HG02678 (cell line): Measurements from ENCODE around the gene ATP5F1C.
"Not testable (repeated sequence)": the region's sequence is repeated elsewhere in the genome, so short reads cannot be mapped to it uniquely, and the experiment has no call there.

ENCODE experiments used
- ATAC-seq: cut with Tn5 transposase; IDR thresholded peaks from one replicate; pipeline ENCODE4 v1.9.1; 2021; ENCODE audit warnings: mild to moderate bottlenecking, moderate library complexity; ENCODE audit not compliant: unreplicated experiment

Gene ATP5F1C

GRCh38 chr10:7787857-7788638, at the start of gene ATP5F1C, which contains the start of gene KIN:
ATP5F1C (plus strand) TSS chr10:7788177; CDS start chr10:7788208, 31 bp downstream.
KIN (minus strand) TSS chr10:7787993; CDS start chr10:7787933, 60 bp downstream.
- peak; percentile 94 for ATAC-seq

- no peak for ATAC-seq
Observed at GRCh38 chr10:7738536-7739407, 49.2 kb upstream of the ATP5F1C start.

GRCh38 chr10:7744307-7744706, 43.7 kb upstream of the ATP5F1C start:
- no peak for ATAC-seq

GRCh38 chr10:7748637-7749036, 39.3 kb upstream of the ATP5F1C start:
- not testable (repeated sequence) for ATAC-seq

- no peak for ATAC-seq
Observed at GRCh38 chr10:7750222-7750621, 37.8 kb upstream of the ATP5F1C start.

GRCh38 chr10:7752251-7752650, 35.7 kb upstream of the ATP5F1C start:
- ATAC-seq, result no peak

GRCh38 chr10:7755103-7755502, 32.9 kb upstream of the ATP5F1C start:
- no peak for ATAC-seq

GRCh38 chr10:7756360-7756992, 31.5 kb upstream of the ATP5F1C start:
- ATAC-seq, result no peak

- ATAC-seq, result no peak
Observed at GRCh38 chr10:7763929-7764328, 24.0 kb upstream of the ATP5F1C start.

GRCh38 chr10:7766241-7766640, 21.7 kb upstream of the ATP5F1C start:
- ATAC-seq, result no peak

GRCh38 chr10:7767209-7767608, 20.8 kb upstream of the ATP5F1C start:
- no peak for ATAC-seq

GRCh38 chr10:7768417-7768816, 19.6 kb upstream of the ATP5F1C start:
- ATAC-seq, result no peak

- no peak for ATAC-seq
Observed at GRCh38 chr10:7773845-7774801, 13.9 kb upstream of the ATP5F1C start.

- no peak for ATAC-seq
Observed at GRCh38 chr10:7776777-7777176, 11.2 kb upstream of the ATP5F1C start.

- ATAC-seq, result not testable (repeated sequence)
Observed at GRCh38 chr10:7782194-7782593, 5.8 kb upstream of the ATP5F1C start.

- ATAC-seq, result no peak
Observed at GRCh38 chr10:7786430-7786829, 1.5 kb upstream of the ATP5F1C start.

- ATAC-seq, result peak; percentile 9
Observed at GRCh38 chr10:7787150-7787856, 674 bp upstream of the ATP5F1C start.

GRCh38 chr10:7788639-7789286, 786 bp downstream of the ATP5F1C start:
- peak; percentile 14 for ATAC-seq

GRCh38 chr10:7789390-7789789, 1.4 kb downstream of the ATP5F1C start:
- no peak for ATAC-seq
